HCT116 (cell line): ENCODE results near the gene RBM19. TPM values are rescaled to one million over a fixed set of nuclear protein-coding genes. Genes with fewer than 3 reads are reported as not detected.

Experiments
- ATAC-seq: fragments of 200-7000 bp; cut with Tn5 transposase; 2 replicates; pipeline ENCODE4 v1.9.1; 2020; ENCODE audit warnings: mild to moderate bottlenecking, moderate library complexity
- BruUV-seq: library from RNA; stranded (reverse); fragments of 400-500 nt; replicated peaks from 2 replicates; lab custom pipeline; 2021; lab: Mats Ljungman, UMichigan
- CTCF ChIA-PET: fragments of 300-600 bp; sonication (Branson Sonifier 250); formaldehyde crosslinking; loops from one replicate; lab custom pipeline; 2021; ENCODE audit warnings: antibody characterized with exemption; lab: Charles Lee
- POLR2A ChIA-PET: fragments of 300-600, 350-600 bp; sonication (Branson Sonifier 250); formaldehyde crosslinking; loops from one replicate; lab custom pipeline; 2021; ENCODE audit warnings: antibody characterized with exemption; lab: Charles Lee
- RAD21 ChIA-PET, 2 experiments: fragments of 300-600 bp; sonication (Branson Sonifier 250); formaldehyde crosslinking; loops; one replicate each; lab custom pipeline; 2023; ENCODE audit warnings: low total read pairs in 2 of 2; ENCODE audit not compliant: uncharacterized antibody in 2 of 2, unreplicated experiment in 2 of 2, low non-redundant PET in 1 of 2; lab: Charles Lee
- DNase-seq: peaks from one replicate; pipeline ENCODE4 v3.0.0-alpha.2; 2010; ENCODE audit warnings: low read depth, low spot score
- H2AFZ ChIP-seq: fragments of 200-600 bp; shearing (Covaris generic), sonication (generic); 2 replicates; pipeline ENCODE4 v1.6.1; 2017; ENCODE audit warnings: low read depth, mixed run types, mixed read lengths, antibody characterized with exemption, low read length; ENCODE audit not compliant: poor library complexity, severe bottlenecking
- H3K27ac ChIP-seq: 2 replicates; pipeline ENCODE4 v1.5.1; 2012; ENCODE audit warnings: low read depth, low read length
- H3K27me3 ChIP-seq: fragments of 200-600 bp; sonication (generic); 2 replicates; pipeline ENCODE4 v1.6.1; 2016; ENCODE audit warnings: mixed run types, low read length, mixed read lengths; ENCODE audit not compliant: insufficient read depth
- H3K36me3 ChIP-seq, 2 experiments: fragments of 200-500 bp in 1 of 2; fragments of 200-600 bp in 1 of 2; sonication (Bioruptor generic) in 1 of 2; sonication (generic) in 1 of 2; 2 replicates each; pipeline versions ENCODE4 v1.5.1 to v1.6.1; 2014 to 2016; ENCODE audit warnings: low read length in 2 of 2, inconsistent platforms in 1 of 2, mixed read lengths in 1 of 2, mixed run types in 1 of 2; ENCODE audit not compliant: insufficient read depth in 2 of 2, control insufficient read depth in 1 of 2
- H3K4me1 ChIP-seq, 2 experiments: fragments of 200-600 bp in 1 of 2; sonication (generic) in 1 of 2; 2 replicates each; pipeline versions ENCODE4 v1.5.1 to v1.6.1; 2012 to 2017; ENCODE audit warnings: low read length in 2 of 2, inconsistent platforms in 1 of 2, mild to moderate bottlenecking in 1 of 2, mixed read lengths in 1 of 2, mixed run types in 1 of 2, moderate library complexity in 1 of 2; ENCODE audit not compliant: insufficient read depth in 2 of 2, control insufficient read depth in 1 of 2
- H3K4me2 ChIP-seq: fragments of 200-600 bp; sonication (generic); 2 replicates; pipeline ENCODE4 v1.6.1; 2017; ENCODE audit warnings: mixed run types, low read length, mixed read lengths
- H3K4me3 ChIP-seq, 2 experiments: fragments of 200-600 bp in 1 of 2; sonication (generic) in 1 of 2; replicated peaks in 1 of 2; 2 replicates each; pipeline ENCODE4 v1.5.1; 2011 to 2016; ENCODE audit warnings: low read length in 2 of 2, control low read depth in 1 of 2, low read depth in 1 of 2, mild to moderate bottlenecking in 1 of 2, mixed read lengths in 1 of 2, mixed run types in 1 of 2
- H3K79me2 ChIP-seq: fragments of 200-600 bp; sonication (generic); 2 replicates; pipeline ENCODE4 v1.6.1; 2017; ENCODE audit warnings: mild to moderate bottlenecking, mixed run types, low read length, moderate library complexity, mixed read lengths; ENCODE audit not compliant: insufficient read depth
- H3K9ac ChIP-seq: fragments of 200-600 bp; sonication (generic); 2 replicates; pipeline ENCODE4 v1.6.1; 2016; ENCODE audit warnings: low read length, mixed read lengths
- H3K9me2 ChIP-seq: fragments of 200-600 bp; sonication (generic), shearing (Covaris generic); 2 replicates; pipeline ENCODE4 v1.6.1; 2017; ENCODE audit warnings: mixed run types, mild to moderate bottlenecking, moderate library complexity; ENCODE audit not compliant: insufficient read depth
- H3K9me3 ChIP-seq, 2 experiments: fragments of 200-500 bp in 1 of 2; fragments of 200-600 bp in 1 of 2; sonication (Bioruptor generic) in 1 of 2; sonication (generic) in 1 of 2; 2 replicates each; pipeline ENCODE4 v1.6.1; 2014 to 2017; ENCODE audit warnings: low read length in 2 of 2, mixed read lengths in 2 of 2, inconsistent platforms in 1 of 2, low read depth in 1 of 2, mild to moderate bottlenecking in 1 of 2, mixed run types in 1 of 2, moderate library complexity in 1 of 2; ENCODE audit not compliant: control insufficient read depth in 1 of 2, insufficient read depth in 1 of 2
- H4K20me1 ChIP-seq: fragments of 200-600 bp; sonication (generic), shearing (Covaris generic); 2 replicates; pipeline ENCODE4 v1.6.1; 2017; ENCODE audit warnings: mixed run types, mild to moderate bottlenecking, moderate library complexity; ENCODE audit not compliant: insufficient read depth
- CBX3 ChIP-seq: IDR thresholded peaks from 2 replicates; pipeline ENCODE4 v1.6.1; 2012; ENCODE audit warnings: low read depth
- CEBPB ChIP-seq: IDR thresholded peaks from 2 replicates; pipeline ENCODE4 v1.6.1; 2012; ENCODE audit warnings: low read depth
- EGR1 ChIP-seq: IDR thresholded peaks from 2 replicates; pipeline ENCODE4 v1.6.1; 2012; ENCODE audit warnings: low read depth
- EZH2 ChIP-seq: fragments of 200-600 bp; sonication (generic); IDR thresholded peaks from 2 replicates; pipeline ENCODE4 v1.6.1; 2017; ENCODE audit warnings: antibody characterized with exemption, mixed run types
- EZH2phosphoT487 ChIP-seq: fragments of 200-600 bp; IDR thresholded peaks from 2 replicates; pipeline ENCODE4 v1.6.1; 2018; ENCODE audit warnings: antibody characterized with exemption, borderline replicate concordance
- JUND ChIP-seq: IDR thresholded peaks from 2 replicates; pipeline ENCODE4 v1.6.1; 2012
- POLR2A ChIP-seq: IDR thresholded peaks from 2 replicates; pipeline ENCODE4 v1.7.0; 2011; ENCODE audit warnings: borderline replicate concordance; ENCODE audit not compliant: insufficient read depth, insufficient read length; ENCODE audit errors: extremely low read depth
- POLR2AphosphoS5 ChIP-seq: IDR thresholded peaks from 2 replicates; pipeline ENCODE4 v1.6.1; 2011; ENCODE audit warnings: mild to moderate bottlenecking, low read depth, low read length, moderate library complexity
- SIN3A ChIP-seq: IDR thresholded peaks from 2 replicates; pipeline ENCODE4 v1.6.1; 2012; ENCODE audit warnings: low read depth
- SP1 ChIP-seq: IDR thresholded peaks from 2 replicates; pipeline ENCODE4 v1.6.1; 2012; ENCODE audit warnings: low read depth
- TCF7L2 ChIP-seq: IDR thresholded peaks from 2 replicates; pipeline ENCODE4 v1.7.0; 2011; ENCODE audit warnings: borderline replicate concordance, inconsistent platforms; ENCODE audit not compliant: insufficient read depth, insufficient read length; ENCODE audit errors: extremely low read depth
- YY1 ChIP-seq: IDR thresholded peaks from 2 replicates; pipeline ENCODE4 v1.6.1; 2011; ENCODE audit warnings: low read length, low read depth, moderate library complexity, mild to moderate bottlenecking; ENCODE audit not compliant: insufficient replicate concordance; ENCODE audit errors: extremely low read depth
- ZFX ChIP-seq: fragments of 450-650 bp; IDR thresholded peaks from 2 replicates; pipeline ENCODE4 v1.6.1; 2017
- ZNF274 ChIP-seq: fragments of 200-500 bp; sonication (Bioruptor generic); IDR thresholded peaks from 2 replicates; pipeline ENCODE4 v1.6.1; 2014; ENCODE audit warnings: mild to moderate bottlenecking, low read depth, low read length, inconsistent platforms
- intact Hi-C: fragments of 100-400 bp; cut with micrococcal nuclease; formaldehyde crosslinking; loops from 2 replicates; pipeline ENCODE4 v1.10.0; 2022
- total RNA-seq: library from RNA; stranded (reverse); gene quantifications from one replicate; pipeline ENCODE4 v1.2.1, GENCODE V29; 2021; ENCODE audit not compliant: unreplicated experiment
- TF ChIP-seq, protein P1 (sequence below): IDR thresholded peaks from 2 replicates; pipeline ENCODE4 v1.6.1; 2012; ENCODE audit warnings: low read depth
- TF ChIP-seq, protein P2 (sequence below): IDR thresholded peaks from 2 replicates; pipeline ENCODE4 v1.6.1; 2012
- TF ChIP-seq, protein P3 (sequence below), 3 experiments: fragments of 200-600 bp in 1 of 3; sonication (generic) in 1 of 3; IDR thresholded peaks in 2 of 3; conservative IDR thresholded peaks in 1 of 3; 2 replicates each; pipeline ENCODE4 v1.5.1; 2012 to 2017; ENCODE audit warnings: low read depth in 2 of 3, low read length in 2 of 3, antibody characterized with exemption in 1 of 3, borderline replicate concordance in 1 of 3, control low read depth in 1 of 3, mild to moderate bottlenecking in 1 of 3, mixed read lengths in 1 of 3, mixed run types in 1 of 3, moderate library complexity in 1 of 3; ENCODE audit not compliant: insufficient read depth in 1 of 3

RBM19 gene
- total RNA-seq, 1 experiment from 2014 or later, result 30.7 TPM

DNA sequence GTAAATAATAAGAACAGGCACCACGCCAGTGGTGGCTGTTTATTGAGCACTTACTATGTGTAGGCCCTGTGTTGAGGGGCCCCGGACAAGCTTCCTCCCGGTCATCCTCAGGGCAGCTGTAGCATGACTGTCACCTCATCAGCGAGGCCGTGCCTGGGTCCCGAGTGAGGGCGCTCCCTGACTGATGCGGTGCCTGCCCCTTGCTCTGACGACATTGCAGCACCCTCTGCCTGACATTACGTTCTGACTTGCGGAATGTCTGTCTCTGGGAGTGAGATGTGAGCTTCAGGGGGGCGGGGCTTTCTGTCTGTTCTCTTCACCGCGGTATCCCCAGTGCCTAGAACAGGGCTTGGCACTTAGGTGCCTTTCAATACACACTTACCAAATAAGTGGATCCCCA is 167.6 kb downstream of the RBM19 start:
- TF ChIP-seq POLR2AphosphoS5, result no peak
- TF ChIP-seq ZFX, result no peak
- TF ChIP-seq EZH2phosphoT487, result no peak
- H3K4me1 ChIP-seq, result peaks cover 0 to 7% of the 10 kb centered on the region in 2 experiments; a peak in 2 of 4 replicates
- H3K36me3 ChIP-seq, result no peaks in the 10 kb centered on the region
- no peak overlapping the region for H2AFZ ChIP-seq
- no peaks in the 10 kb centered on the region for H4K20me1 ChIP-seq
- no peaks in the 10 kb centered on the region for H3K9me2 ChIP-seq
- intact Hi-C loops, result no loop called here
- no peaks in the 10 kb centered on the region for H3K9me3 ChIP-seq
- DNase-seq (no peak), ATAC-seq (no peak; the same call in 1 of the 2 replicates)
- no peak overlapping the region for H3K9ac ChIP-seq
- ChIA-PET CTCF (no interaction called here), POLR2A (no interaction called here), RAD21 (no interaction called here)
- no peak overlapping the region for H3K27ac ChIP-seq
- no peaks in the 10 kb centered on the region for H3K27me3 ChIP-seq
- H3K4me3 ChIP-seq, result no peak overlapping the region
- H3K79me2 ChIP-seq, result no peaks in the 10 kb centered on the region
- no TSS peak for BruUV-seq
- no peak overlapping the region for H3K4me2 ChIP-seq

DNA sequence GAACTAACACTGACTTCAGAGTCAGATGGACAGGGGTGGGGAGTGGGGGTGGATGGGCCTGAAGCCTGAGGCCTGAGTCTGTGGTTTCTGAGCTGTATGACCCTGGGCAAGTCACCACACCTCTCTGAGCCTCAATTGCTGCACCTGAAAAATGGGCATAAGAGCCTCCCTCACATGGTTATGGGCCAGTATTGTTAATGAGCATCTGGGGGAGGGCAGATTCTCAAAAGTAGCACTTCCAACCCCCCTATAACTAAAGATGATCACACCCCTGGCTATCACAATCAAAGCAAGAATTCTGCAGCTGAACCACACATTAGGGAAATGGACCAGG is 168.6 kb downstream of the RBM19 start:
- H3K36me3 ChIP-seq, result no peaks in the 10 kb centered on the region
- ChIA-PET CTCF (interaction anchor here (0.8 kb wide), 1 partner anchor 11 kb away, joined by 3 read pairs; no protein-coding TSS in a partner anchor), RAD21 (no interaction called here), POLR2A (no interaction called here)
- intact Hi-C loops, result no loop called here
- H3K27ac ChIP-seq, result no peak overlapping the region
- no peak overlapping the region for H3K9ac ChIP-seq
- ATAC-seq, result no peak
- H3K4me2 ChIP-seq, result no peak overlapping the region
- H3K4me1 ChIP-seq, result peaks cover 0 to 4% of the 10 kb centered on the region in 2 experiments; a peak in 2 of 4 replicates
- BruUV-seq, result no TSS peak
- H3K27me3 ChIP-seq, result no peaks in the 10 kb centered on the region
- H3K4me3 ChIP-seq, result no peak overlapping the region
- DNase-seq, result no peak
- H2AFZ ChIP-seq, result no peak overlapping the region
- no peak for TF ChIP-seq EZH2phosphoT487
- no peak for TF ChIP-seq ZNF274
- no peak for TF ChIP-seq SIN3A
- no peak for TF ChIP-seq EGR1
- TF ChIP-seq POLR2AphosphoS5, result no peak
- TF ChIP-seq CBX3, result no peak
- no peak for TF ChIP-seq CEBPB
- TF ChIP-seq ZFX, result no peak
- no peak for TF ChIP-seq TCF7L2
- TF ChIP-seq JUND, result no peak
- no peak for TF ChIP-seq YY1
- TF ChIP-seq POLR2A, result no peak
- TF ChIP-seq, protein P1, sequence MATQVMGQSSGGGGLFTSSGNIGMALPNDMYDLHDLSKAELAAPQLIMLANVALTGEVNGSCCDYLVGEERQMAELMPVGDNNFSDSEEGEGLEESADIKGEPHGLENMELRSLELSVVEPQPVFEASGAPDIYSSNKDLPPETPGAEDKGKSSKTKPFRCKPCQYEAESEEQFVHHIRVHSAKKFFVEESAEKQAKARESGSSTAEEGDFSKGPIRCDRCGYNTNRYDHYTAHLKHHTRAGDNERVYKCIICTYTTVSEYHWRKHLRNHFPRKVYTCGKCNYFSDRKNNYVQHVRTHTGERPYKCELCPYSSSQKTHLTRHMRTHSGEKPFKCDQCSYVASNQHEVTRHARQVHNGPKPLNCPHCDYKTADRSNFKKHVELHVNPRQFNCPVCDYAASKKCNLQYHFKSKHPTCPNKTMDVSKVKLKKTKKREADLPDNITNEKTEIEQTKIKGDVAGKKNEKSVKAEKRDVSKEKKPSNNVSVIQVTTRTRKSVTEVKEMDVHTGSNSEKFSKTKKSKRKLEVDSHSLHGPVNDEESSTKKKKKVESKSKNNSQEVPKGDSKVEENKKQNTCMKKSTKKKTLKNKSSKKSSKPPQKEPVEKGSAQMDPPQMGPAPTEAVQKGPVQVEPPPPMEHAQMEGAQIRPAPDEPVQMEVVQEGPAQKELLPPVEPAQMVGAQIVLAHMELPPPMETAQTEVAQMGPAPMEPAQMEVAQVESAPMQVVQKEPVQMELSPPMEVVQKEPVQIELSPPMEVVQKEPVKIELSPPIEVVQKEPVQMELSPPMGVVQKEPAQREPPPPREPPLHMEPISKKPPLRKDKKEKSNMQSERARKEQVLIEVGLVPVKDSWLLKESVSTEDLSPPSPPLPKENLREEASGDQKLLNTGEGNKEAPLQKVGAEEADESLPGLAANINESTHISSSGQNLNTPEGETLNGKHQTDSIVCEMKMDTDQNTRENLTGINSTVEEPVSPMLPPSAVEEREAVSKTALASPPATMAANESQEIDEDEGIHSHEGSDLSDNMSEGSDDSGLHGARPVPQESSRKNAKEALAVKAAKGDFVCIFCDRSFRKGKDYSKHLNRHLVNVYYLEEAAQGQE, result no peak
- TF ChIP-seq EZH2, result no peak
- no peak for TF ChIP-seq SP1
- TF ChIP-seq, protein P2, sequence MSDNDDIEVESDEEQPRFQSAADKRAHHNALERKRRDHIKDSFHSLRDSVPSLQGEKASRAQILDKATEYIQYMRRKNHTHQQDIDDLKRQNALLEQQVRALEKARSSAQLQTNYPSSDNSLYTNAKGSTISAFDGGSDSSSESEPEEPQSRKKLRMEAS, result no peak
- TF ChIP-seq, protein P3, sequence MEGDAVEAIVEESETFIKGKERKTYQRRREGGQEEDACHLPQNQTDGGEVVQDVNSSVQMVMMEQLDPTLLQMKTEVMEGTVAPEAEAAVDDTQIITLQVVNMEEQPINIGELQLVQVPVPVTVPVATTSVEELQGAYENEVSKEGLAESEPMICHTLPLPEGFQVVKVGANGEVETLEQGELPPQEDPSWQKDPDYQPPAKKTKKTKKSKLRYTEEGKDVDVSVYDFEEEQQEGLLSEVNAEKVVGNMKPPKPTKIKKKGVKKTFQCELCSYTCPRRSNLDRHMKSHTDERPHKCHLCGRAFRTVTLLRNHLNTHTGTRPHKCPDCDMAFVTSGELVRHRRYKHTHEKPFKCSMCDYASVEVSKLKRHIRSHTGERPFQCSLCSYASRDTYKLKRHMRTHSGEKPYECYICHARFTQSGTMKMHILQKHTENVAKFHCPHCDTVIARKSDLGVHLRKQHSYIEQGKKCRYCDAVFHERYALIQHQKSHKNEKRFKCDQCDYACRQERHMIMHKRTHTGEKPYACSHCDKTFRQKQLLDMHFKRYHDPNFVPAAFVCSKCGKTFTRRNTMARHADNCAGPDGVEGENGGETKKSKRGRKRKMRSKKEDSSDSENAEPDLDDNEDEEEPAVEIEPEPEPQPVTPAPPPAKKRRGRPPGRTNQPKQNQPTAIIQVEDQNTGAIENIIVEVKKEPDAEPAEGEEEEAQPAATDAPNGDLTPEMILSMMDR (IDR thresholded peaks at IDR 0.05 in 2 of 3, conservative IDR thresholded peaks at IDR 0.05 in 1 of 3; ENCODE audit: borderline replicate concordance in 1 of 3, insufficient read depth in 1 of 3, low read depth in 2 of 3, low read length in 2 of 3), result no peak
- no peaks in the 10 kb centered on the region for H3K79me2 ChIP-seq
- H4K20me1 ChIP-seq, result no peaks in the 10 kb centered on the region
- H3K9me2 ChIP-seq, result no peaks in the 10 kb centered on the region
- H3K9me3 ChIP-seq, result no peaks in the 10 kb centered on the region
